Astrocyte (in vitro differentiated cells and primary cell): ENCODE data around the gene CHCHD6. TPM values are rescaled to one million over a fixed set of nuclear protein-coding genes. Genes with fewer than 3 reads are reported as not detected.

Experiments used
- DNase-seq: peaks from one replicate; pipeline ENCODE4 v3.0.0-alpha.2; 2010; ENCODE audit warnings: low read depth
- FAIRE-seq: peaks from 2 replicates; lab custom pipeline; 2011; peaks lifted over from hg19 to GRCh38; lab: Jason Lieb, UNC
- H2AFZ ChIP-seq: 2 replicates; pipeline ENCODE4 v1.6.0; 2012; ENCODE audit warnings: low read depth, low read length, inconsistent platforms
- H3K27ac ChIP-seq: 2 replicates; pipeline ENCODE4 v1.5.1; 2011; ENCODE audit warnings: low read depth, low read length, inconsistent platforms
- H3K27me3 ChIP-seq: 2 replicates; pipeline ENCODE4 v1.6.0; 2011; ENCODE audit warnings: low read length, inconsistent platforms; ENCODE audit not compliant: insufficient read depth
- H3K36me3 ChIP-seq: 2 replicates; pipeline ENCODE4 v1.5.1; 2011; ENCODE audit warnings: low read length, inconsistent platforms; ENCODE audit not compliant: insufficient read depth
- H3K4me1 ChIP-seq: 2 replicates; pipeline ENCODE4 v1.5.1; 2011; ENCODE audit warnings: low read length, inconsistent platforms; ENCODE audit not compliant: insufficient read depth
- H3K4me2 ChIP-seq: 2 replicates; pipeline ENCODE4 v1.6.0; 2012; ENCODE audit warnings: low read length, inconsistent platforms
- H3K4me3 ChIP-seq: 2 replicates; pipeline ENCODE4 v1.5.1; 2011; ENCODE audit warnings: low read depth, mild to moderate bottlenecking, low read length, inconsistent platforms; ENCODE audit not compliant: insufficient read depth
- H3K79me2 ChIP-seq: 2 replicates; pipeline ENCODE4 v1.6.0; 2012; ENCODE audit warnings: mild to moderate bottlenecking, low read length, inconsistent platforms; ENCODE audit not compliant: insufficient read depth
- H3K9ac ChIP-seq: 2 replicates; pipeline ENCODE4 v1.6.0; 2012; ENCODE audit warnings: mild to moderate bottlenecking, low read length, inconsistent platforms
- H3K9me3 ChIP-seq: 2 replicates; pipeline ENCODE4 v1.5.1; 2012; ENCODE audit warnings: low read depth, mild to moderate bottlenecking, low read length, inconsistent platforms; ENCODE audit not compliant: insufficient read depth
- H4K20me1 ChIP-seq: 2 replicates; pipeline ENCODE4 v1.6.0; 2012; ENCODE audit warnings: low read length, inconsistent platforms; ENCODE audit not compliant: insufficient read depth
- H3K27ac Mint-ChIP-seq: one replicate; pipeline ENCODE4 v1.8.0; 2021; ENCODE audit warnings: mild to moderate bottlenecking, mixed read lengths; ENCODE audit not compliant: unreplicated experiment
- H3K27me3 Mint-ChIP-seq: one replicate; pipeline ENCODE4 v1.8.0; 2021; ENCODE audit warnings: low read depth, mixed read lengths; ENCODE audit not compliant: unreplicated experiment
- H3K36me3 Mint-ChIP-seq: one replicate; pipeline ENCODE4 v1.8.0; 2021; ENCODE audit warnings: low read depth, mixed read lengths; ENCODE audit not compliant: unreplicated experiment
- H3K4me1 Mint-ChIP-seq: one replicate; pipeline ENCODE4 v1.8.0; 2021; ENCODE audit warnings: low read depth, mixed read lengths; ENCODE audit not compliant: unreplicated experiment
- H3K4me3 Mint-ChIP-seq: one replicate; pipeline ENCODE4 v1.8.0; 2021; ENCODE audit warnings: mild to moderate bottlenecking, moderate library complexity, mixed read lengths; ENCODE audit not compliant: unreplicated experiment
- H3K9me3 Mint-ChIP-seq: one replicate; pipeline ENCODE4 v1.8.0; 2021; ENCODE audit warnings: mild to moderate bottlenecking, mixed read lengths; ENCODE audit not compliant: unreplicated experiment
- EZH2 ChIP-seq: IDR thresholded peaks from 2 replicates; pipeline ENCODE4 v1.6.1; 2012; ENCODE audit warnings: mild to moderate bottlenecking, low read length, inconsistent platforms; ENCODE audit not compliant: insufficient read depth
- total RNA-seq: library from RNA; stranded (reverse); gene quantifications from 2 replicates; pipeline ENCODE4 v1.2.1, GENCODE V29; 2021
- TF ChIP-seq, protein P1 (sequence below): IDR thresholded peaks from 2 replicates; pipeline ENCODE4 v1.5.1; 2011; ENCODE audit warnings: low read depth, mild to moderate bottlenecking, inconsistent platforms, low read length, moderate library complexity; ENCODE audit not compliant: insufficient read depth

Gene CHCHD6
- total RNA-seq, 1 donor from 2014 or later: 21.1 TPM

DNA sequence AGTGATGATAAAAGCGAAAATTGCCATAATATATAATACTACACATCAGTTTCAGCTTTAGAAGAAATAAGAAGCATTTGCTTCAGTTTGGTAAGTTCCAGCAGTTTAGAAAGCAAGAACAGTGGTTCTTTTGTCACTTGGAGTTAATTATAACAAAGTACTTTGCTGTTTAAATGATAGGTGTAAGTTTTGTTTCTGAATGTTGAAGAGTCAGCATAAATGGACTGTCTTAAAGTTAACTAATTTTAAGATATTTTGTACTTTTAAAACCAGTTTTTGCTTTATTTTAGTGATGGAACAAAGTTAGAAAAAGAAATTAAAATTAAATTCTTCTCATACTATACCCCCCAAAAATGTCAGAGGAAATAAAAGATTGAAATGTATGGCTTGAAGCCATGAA lies 24.6 kb downstream of the CHCHD6 start:
- no peak overlapping the region for H3K27ac ChIP-seq
- Mint-ChIP-seq H3K4me1 (no peaks in the 10 kb centered on the region), H3K9me3 (peaks cover 23% of the 10 kb centered on the region), H3K36me3 (peaks cover 26% of the 10 kb centered on the region), H3K27ac (no peak overlapping the region), H3K27me3 (no peaks in the 10 kb centered on the region), H3K4me3 (no peak overlapping the region)
- H2AFZ ChIP-seq: no peak overlapping the region
- no peak for TF ChIP-seq EZH2
- TF ChIP-seq, protein P1, sequence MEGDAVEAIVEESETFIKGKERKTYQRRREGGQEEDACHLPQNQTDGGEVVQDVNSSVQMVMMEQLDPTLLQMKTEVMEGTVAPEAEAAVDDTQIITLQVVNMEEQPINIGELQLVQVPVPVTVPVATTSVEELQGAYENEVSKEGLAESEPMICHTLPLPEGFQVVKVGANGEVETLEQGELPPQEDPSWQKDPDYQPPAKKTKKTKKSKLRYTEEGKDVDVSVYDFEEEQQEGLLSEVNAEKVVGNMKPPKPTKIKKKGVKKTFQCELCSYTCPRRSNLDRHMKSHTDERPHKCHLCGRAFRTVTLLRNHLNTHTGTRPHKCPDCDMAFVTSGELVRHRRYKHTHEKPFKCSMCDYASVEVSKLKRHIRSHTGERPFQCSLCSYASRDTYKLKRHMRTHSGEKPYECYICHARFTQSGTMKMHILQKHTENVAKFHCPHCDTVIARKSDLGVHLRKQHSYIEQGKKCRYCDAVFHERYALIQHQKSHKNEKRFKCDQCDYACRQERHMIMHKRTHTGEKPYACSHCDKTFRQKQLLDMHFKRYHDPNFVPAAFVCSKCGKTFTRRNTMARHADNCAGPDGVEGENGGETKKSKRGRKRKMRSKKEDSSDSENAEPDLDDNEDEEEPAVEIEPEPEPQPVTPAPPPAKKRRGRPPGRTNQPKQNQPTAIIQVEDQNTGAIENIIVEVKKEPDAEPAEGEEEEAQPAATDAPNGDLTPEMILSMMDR: no peak
- no peak overlapping the region for H3K4me2 ChIP-seq
- H3K9me3 ChIP-seq: no peaks in the 10 kb centered on the region
- no peak overlapping the region for H3K4me3 ChIP-seq
- peaks cover 4% of the 10 kb centered on the region for H3K79me2 ChIP-seq
- DNase-seq (no peak), FAIRE-seq (no peak)
- H3K36me3 ChIP-seq: no peaks in the 10 kb centered on the region
- peaks cover 3% of the 10 kb centered on the region for H4K20me1 ChIP-seq
- no peaks in the 10 kb centered on the region for H3K27me3 ChIP-seq
- H3K9ac ChIP-seq: no peak overlapping the region
- no peaks in the 10 kb centered on the region for H3K4me1 ChIP-seq

DNA sequence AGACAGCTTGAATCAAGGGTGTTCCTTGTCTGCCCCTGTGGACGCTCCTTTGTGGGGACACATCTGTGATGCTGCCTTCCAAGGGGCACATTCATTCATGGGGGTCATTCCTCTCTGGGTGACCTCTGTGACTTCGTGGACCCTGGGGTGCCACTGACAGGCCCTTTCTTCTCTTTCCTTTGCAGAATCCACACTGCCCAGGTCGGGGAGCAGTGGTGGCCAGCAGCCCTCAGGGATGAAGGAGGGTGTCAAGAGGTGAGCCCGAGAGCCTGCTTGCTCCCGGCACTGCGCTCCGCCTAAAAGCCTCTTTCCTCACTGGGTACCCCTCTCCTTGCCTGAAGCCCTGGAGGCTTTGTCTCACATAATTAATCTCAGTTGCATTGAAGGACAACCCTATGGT lies 26.3 kb downstream of the CHCHD6 start:
- Mint-ChIP-seq H3K36me3 (peaks cover 25% of the 10 kb centered on the region), H3K9me3 (peaks cover 14% of the 10 kb centered on the region), H3K4me3 (no peak overlapping the region), H3K27ac (no peak overlapping the region), H3K27me3 (no peaks in the 10 kb centered on the region), H3K4me1 (peaks cover 5% of the 10 kb centered on the region)
- DNase-seq: no peak
- H3K4me3 ChIP-seq: no peak overlapping the region
- no peak for TF ChIP-seq EZH2
- TF ChIP-seq, protein P1: no peak
- no peak overlapping the region for H3K4me2 ChIP-seq
- no peaks in the 10 kb centered on the region for H3K27me3 ChIP-seq
- H3K9me3 ChIP-seq: no peaks in the 10 kb centered on the region
- no peaks in the 10 kb centered on the region for H3K4me1 ChIP-seq
- no peak overlapping the region for H2AFZ ChIP-seq
- H4K20me1 ChIP-seq: no peaks in the 10 kb centered on the region
- H3K9ac ChIP-seq: no peak overlapping the region
- no peak overlapping the region for H3K27ac ChIP-seq
- H3K79me2 ChIP-seq: no peaks in the 10 kb centered on the region
- no peak for FAIRE-seq
- no peaks in the 10 kb centered on the region for H3K36me3 ChIP-seq

DNA sequence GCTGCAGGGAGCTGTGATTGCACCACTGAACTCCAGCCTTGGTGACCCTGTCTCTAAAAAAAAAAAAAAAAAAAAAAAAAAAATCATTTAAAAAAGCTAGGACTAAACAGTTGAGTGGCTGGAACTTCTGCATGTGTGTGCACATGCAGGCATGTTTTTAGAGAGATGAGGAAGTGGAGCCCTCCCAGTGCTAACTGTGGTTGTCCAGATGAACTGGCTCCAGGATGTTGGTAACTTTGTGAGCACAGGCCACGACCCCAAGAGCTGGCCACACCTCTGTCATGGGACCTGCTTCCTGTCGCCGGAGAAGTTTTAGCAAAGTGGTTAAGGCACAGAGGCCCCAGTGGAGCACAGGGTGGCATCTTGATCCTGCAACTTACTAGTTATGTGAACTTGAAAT lies 27.0 kb downstream of the CHCHD6 start:
- H3K9me3 Mint-ChIP-seq: peaks cover 7% of the 10 kb centered on the region
- no peak overlapping the region for H2AFZ ChIP-seq
- no peaks in the 10 kb centered on the region for H3K27me3 ChIP-seq
- no peaks in the 10 kb centered on the region for H3K4me1 ChIP-seq
- H3K4me2 ChIP-seq: no peak overlapping the region
- no peaks in the 10 kb centered on the region for H3K27me3 Mint-ChIP-seq
- no peak overlapping the region for H3K4me3 Mint-ChIP-seq
- no peaks in the 10 kb centered on the region for H3K79me2 ChIP-seq
- H3K27ac ChIP-seq: no peak overlapping the region
- H3K4me3 ChIP-seq: no peak overlapping the region
- H3K36me3 Mint-ChIP-seq: peaks cover 27% of the 10 kb centered on the region
- no peaks in the 10 kb centered on the region for H3K9me3 ChIP-seq
- H3K27ac Mint-ChIP-seq: no peak overlapping the region
- FAIRE-seq: no peak
- DNase-seq: no peak
- TF ChIP-seq, protein P1: no peak
- no peak for TF ChIP-seq EZH2
- H3K4me1 Mint-ChIP-seq: peaks cover 5% of the 10 kb centered on the region
- no peak overlapping the region for H3K9ac ChIP-seq
- H4K20me1 ChIP-seq: no peaks in the 10 kb centered on the region
- no peaks in the 10 kb centered on the region for H3K36me3 ChIP-seq
